M059J (cell line): ENCODE results near the gene ZSWIM6. TPM values are rescaled to one million over a fixed set of nuclear protein-coding genes. Genes with fewer than 3 reads are reported as not detected.

Source experiments
- DNase-seq: peaks from one replicate; pipeline ENCODE4 v3.0.0-alpha.2; 2012; ENCODE audit warnings: low read depth
- total RNA-seq: library from RNA; depleted of rRNA; stranded (reverse); fragments of >200 nt; shearing (Covaris generic); gene quantifications from 2 replicates; pipeline ENCODE4 v1.2.3, GENCODE V29; 2014; rRNA removed

ZSWIM6 gene
- total RNA-seq, 1 experiment from 2014 or later, result 10.9 TPM

DNA sequence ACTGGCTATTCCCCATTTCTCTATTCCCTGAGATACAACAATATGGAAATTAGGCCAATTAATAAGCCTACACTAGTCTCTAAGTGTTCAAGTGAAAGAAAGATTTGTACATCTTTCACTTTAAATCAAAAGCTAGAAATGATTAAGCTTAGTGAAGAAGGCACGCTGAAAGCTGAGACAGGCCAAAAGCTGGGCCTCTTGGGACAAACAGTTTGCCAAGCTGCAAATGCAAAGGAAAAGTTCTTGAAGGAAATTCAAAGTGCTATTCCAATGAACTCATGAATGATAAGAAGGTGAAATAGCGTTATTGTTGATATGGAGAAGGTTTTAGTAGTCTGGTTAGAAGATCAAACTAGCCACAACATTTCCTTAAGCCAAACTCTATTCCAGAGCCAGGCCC lies 256.2 kb downstream of the ZSWIM6 start:
- DNase-seq, result no peak

DNA sequence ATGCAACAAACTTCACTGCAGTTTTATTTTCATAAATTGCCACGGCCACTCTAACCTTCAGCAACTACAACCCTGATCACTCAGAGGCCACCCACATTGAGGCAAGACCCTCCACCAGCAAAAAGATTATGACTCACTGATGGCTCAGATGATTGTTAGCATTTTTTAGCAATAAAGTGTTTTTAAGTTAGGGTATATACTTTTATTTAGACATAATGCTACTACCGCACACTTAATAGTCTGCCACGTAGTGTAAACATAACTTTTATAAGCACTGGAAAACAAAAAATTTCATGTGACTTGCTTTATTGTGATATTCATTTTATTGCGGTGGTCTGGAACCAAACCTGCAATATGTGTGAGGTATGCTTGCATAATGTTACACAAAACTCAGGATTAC lies 257.9 kb downstream of the ZSWIM6 start:
- no peak for DNase-seq

DNA sequence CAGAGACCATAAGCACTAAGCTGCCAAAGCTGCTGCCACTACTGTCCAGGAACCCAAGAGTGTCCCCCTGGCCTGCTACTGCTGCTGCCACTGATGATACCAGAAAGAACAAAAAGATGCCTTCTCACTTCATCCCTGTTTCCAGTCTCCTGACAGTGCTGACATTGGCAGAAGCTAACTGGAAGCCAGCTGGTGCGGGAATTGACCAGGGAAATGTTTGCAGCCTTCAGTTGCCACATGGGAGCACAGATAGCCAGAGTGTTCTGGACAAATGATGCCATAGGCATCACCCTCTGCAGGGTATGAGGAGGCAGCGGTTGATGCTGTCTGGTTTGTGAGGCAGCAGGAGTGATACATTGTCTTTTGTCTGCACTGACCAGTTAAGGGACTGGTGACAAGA lies 258.4 kb downstream of the ZSWIM6 start:
- no peak for DNase-seq

- DNase-seq, result no peak
Measured at GRCh38 chr5:61591859-61592258, 259.8 kb downstream of the ZSWIM6 start.

- no peak for DNase-seq
Measured at GRCh38 chr5:61595426-61595825, 263.4 kb downstream of the ZSWIM6 start.

Other genes starting within 250 kb of the ZSWIM6 start
- 53.9 and 65.1 TPM in 2 replicates for gene SMIM15, start 169.8 kb upstream of the ZSWIM6 start, total RNA-seq